ENCODE data around the gene MOCS3. TPM values are rescaled to one million over a fixed set of nuclear protein-coding genes. Genes with fewer than 3 reads are reported as not detected.

The MOCS3 gene
- total and polyA plus RNA-seq, 2 of the 13 experiments (the other 11 are each of a cell fraction or from before 2014, with no cell fraction given), result 3.7 to 8.4 TPM

DNA sequence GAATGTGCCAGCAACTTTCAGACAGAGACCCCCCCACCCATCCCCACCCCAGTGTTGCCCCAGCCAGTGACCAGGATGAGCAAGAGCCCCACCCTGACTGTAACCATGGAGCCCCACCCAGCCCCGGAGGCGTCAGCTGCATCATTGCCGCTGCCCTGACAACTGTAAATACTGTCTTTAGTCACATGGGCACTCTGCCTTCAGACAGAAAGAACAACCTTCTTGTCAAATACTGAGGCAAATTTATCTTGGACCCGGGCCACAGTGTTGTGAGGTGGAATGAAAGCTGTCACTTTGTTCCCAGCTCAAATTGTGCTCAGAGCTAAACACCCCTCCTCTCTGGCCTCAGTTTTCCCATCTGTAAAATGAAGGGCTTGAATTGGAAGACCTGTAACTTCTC lies 23.7 kb downstream of the MOCS3 start (continued):
- TF ChIP-seq NFE2 (CRISPR knock-in tag; IDR thresholded peaks at IDR 0.05) (no peak), NPAS2 (CRISPR knock-in tag; IDR thresholded peaks at IDR 0.05; ENCODE audit: borderline replicate concordance) (no peak), ZNF761 (CRISPR knock-in tag; conservative IDR thresholded peaks at IDR 0.05) (no peak), FOXA1 (IDR thresholded peaks at IDR 0.05) (no peak), FOXA1 (CRISPR knock-in tag; IDR thresholded peaks at IDR 0.05) (peak; percentile 33; the same call in 1 of the 2 replicates), TRIM22 (IDR thresholded peaks at IDR 0.05) (no peak), ZNF263 (CRISPR knock-in tag; IDR thresholded peaks at IDR 0.05) (no peak), ISX (CRISPR knock-in tag; conservative IDR thresholded peaks at IDR 0.05) (no peak), U2AF1 (optimal IDR thresholded peaks at IDR 0.05; ENCODE audit: low read depth, low read length) (no peak), KDM5A (IDR thresholded peaks at IDR 0.05; ENCODE audit: borderline replicate concordance, low read length) (no peak), SMAD1 (CRISPR knock-in tag; IDR thresholded peaks at IDR 0.05; ENCODE audit: borderline replicate concordance, low read depth) (no peak), REPIN1 (CRISPR knock-in tag; IDR thresholded peaks at IDR 0.05; ENCODE audit: borderline replicate concordance, low read depth) (no peak), MEIS1 (CRISPR knock-in tag; IDR thresholded peaks at IDR 0.05; ENCODE audit: borderline replicate concordance) (no peak), ZNF121 (CRISPR knock-in tag; IDR thresholded peaks at IDR 0.05) (no peak), ZBTB25 (CRISPR knock-in tag; IDR thresholded peaks at IDR 0.05) (no peak), FOXC1 (CRISPR knock-in tag; IDR thresholded peaks at IDR 0.05; ENCODE audit: borderline replicate concordance) (no peak), RAD51 (IDR thresholded peaks at IDR 0.05; ENCODE audit: borderline replicate concordance) (no peak), SAP130 (CRISPR knock-in tag; IDR thresholded peaks at IDR 0.05; ENCODE audit: low read depth) (peak; percentile 49), RBAK (CRISPR knock-in tag; IDR thresholded peaks at IDR 0.05) (no peak), HDAC6 (IDR thresholded peaks at IDR 0.05; ENCODE audit: low read depth, low read length) (no peak)
- TF ChIP-seq, protein P1, sequence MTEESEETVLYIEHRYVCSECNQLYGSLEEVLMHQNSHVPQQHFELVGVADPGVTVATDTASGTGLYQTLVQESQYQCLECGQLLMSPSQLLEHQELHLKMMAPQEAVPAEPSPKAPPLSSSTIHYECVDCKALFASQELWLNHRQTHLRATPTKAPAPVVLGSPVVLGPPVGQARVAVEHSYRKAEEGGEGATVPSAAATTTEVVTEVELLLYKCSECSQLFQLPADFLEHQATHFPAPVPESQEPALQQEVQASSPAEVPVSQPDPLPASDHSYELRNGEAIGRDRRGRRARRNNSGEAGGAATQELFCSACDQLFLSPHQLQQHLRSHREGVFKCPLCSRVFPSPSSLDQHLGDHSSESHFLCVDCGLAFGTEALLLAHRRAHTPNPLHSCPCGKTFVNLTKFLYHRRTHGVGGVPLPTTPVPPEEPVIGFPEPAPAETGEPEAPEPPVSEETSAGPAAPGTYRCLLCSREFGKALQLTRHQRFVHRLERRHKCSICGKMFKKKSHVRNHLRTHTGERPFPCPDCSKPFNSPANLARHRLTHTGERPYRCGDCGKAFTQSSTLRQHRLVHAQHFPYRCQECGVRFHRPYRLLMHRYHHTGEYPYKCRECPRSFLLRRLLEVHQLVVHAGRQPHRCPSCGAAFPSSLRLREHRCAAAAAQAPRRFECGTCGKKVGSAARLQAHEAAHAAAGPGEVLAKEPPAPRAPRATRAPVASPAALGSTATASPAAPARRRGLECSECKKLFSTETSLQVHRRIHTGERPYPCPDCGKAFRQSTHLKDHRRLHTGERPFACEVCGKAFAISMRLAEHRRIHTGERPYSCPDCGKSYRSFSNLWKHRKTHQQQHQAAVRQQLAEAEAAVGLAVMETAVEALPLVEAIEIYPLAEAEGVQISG (CRISPR knock-in tag; IDR thresholded peaks at IDR 0.05), result no peak

Data from HepG2 (cell line).